ENCODE data around the gene TRMU. TPM values are rescaled to one million over a fixed set of nuclear protein-coding genes. Genes with fewer than 3 reads are reported as not detected.
"Not testable (repeated sequence)": the region's sequence is repeated elsewhere in the genome, so short reads cannot be mapped to it uniquely, and the experiment has no call there.

Gene TRMU
- total RNA-seq, 2 donors from 2014 or later: 65.3 to 69.7 TPM

DNA sequence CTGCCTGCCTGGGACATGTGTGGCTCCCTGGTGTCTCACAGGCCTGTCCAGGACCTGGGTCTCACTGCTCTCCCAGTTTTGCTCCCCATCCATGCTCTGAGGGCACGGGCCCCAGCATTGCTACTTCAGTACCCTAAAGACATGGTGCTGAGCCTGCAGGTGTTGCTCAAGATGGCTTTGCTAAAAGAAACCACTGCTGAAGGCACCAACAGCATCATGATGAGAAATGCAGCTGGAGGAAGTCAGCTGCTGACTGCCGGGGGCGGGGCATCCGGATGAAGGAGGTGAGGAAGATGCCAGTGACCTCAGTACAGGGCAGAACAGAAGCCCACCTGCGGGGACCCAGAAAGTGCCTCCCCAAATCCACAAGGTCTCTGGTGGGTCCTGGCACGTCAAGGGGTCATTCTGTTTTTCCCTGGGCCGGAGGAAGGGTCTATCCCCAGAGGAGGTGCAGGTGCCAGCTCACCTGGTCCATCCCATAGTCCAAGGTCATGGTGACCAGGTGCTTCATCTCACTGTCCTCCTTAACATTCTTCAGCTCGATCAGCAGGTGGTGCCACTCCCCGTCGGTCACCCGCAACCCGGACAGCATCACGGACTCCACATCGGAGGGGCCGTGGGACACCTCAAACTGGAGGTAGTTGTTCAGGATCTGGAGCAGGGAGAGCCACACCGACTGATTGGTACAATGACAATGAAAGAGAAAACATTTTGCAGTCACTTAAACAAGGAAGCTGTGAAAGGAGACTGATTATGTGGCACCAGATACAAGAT is 63.9 kb downstream of the TRMU start:
- no peaks in the 10 kb centered on the region for H3K36me3 Mint-ChIP-seq (ENCODE audit: insufficient read depth in 2 of 2)
- no peaks in the 10 kb centered on the region for H3K9me3 Mint-ChIP-seq
- H3K4me1 Mint-ChIP-seq (ENCODE audit: low read depth): no peaks in the 10 kb centered on the region
- H3K27me3 Mint-ChIP-seq (ENCODE audit: low read depth): no peaks in the 10 kb centered on the region
- H3K4me3 Mint-ChIP-seq: no peak overlapping the region
- no peak overlapping the region for H3K27ac Mint-ChIP-seq
- no peak for DNase-seq
- ATAC-seq (replicated peaks in 1 of 2): no peak

DNA sequence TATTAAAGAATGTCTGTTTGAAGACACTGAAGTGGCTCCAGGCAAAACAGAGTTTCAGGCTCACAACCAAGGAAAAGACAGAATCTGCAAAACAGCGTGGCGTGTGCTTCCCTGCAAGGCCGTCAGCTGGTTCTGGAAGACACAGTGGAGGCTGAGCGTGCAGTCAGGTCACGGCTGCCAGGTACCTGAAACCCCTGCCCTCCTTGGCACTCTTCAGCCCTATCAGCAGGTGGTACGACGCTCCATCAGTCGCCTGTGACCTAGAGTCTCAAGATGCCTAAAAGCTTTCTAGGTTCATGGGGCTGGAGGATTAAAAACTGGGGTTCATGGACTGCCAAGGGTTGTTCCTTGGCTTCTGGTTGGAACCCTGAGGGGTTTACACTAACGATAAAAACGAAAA is 65.9 kb downstream of the TRMU start:
- Mint-ChIP-seq H3K27ac (no peak overlapping the region), H3K4me1 (ENCODE audit: low read depth) (no peaks in the 10 kb centered on the region), H3K36me3 (ENCODE audit: insufficient read depth in 2 of 2) (no peaks in the 10 kb centered on the region), H3K9me3 (no peaks in the 10 kb centered on the region), H3K4me3 (no peak overlapping the region), H3K27me3 (ENCODE audit: low read depth) (no peaks in the 10 kb centered on the region)
- no peak for ATAC-seq (replicated peaks in 1 of 2)
- DNase-seq: no peak

DNA sequence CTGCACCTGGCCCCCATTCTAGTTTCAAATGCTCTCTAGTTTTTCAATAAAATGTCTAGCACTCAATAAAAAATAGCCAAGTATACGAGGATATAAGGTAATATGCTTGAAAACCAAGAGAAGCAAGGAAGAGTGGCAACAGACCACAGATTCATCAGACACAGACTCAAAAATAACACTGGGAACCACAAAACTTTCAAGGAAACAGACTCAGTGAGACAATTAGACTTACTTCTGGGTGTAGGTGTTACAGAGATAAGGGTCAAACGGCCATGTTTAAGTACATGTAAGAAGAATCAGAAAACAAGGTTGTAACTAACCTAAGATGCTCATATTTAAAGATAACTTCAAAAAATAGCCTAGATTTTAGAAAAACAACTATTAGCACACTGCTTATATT is 67.0 kb downstream of the TRMU start:
- Mint-ChIP-seq H3K27me3 (ENCODE audit: low read depth) (no peaks in the 10 kb centered on the region), H3K27ac (no peak overlapping the region), H3K36me3 (ENCODE audit: insufficient read depth in 2 of 2) (no peaks in the 10 kb centered on the region), H3K4me1 (ENCODE audit: low read depth) (no peaks in the 10 kb centered on the region), H3K9me3 (no peaks in the 10 kb centered on the region), H3K4me3 (no peak overlapping the region)
- no peak for ATAC-seq (replicated peaks in 1 of 2)
- DNase-seq: no peak

DNA sequence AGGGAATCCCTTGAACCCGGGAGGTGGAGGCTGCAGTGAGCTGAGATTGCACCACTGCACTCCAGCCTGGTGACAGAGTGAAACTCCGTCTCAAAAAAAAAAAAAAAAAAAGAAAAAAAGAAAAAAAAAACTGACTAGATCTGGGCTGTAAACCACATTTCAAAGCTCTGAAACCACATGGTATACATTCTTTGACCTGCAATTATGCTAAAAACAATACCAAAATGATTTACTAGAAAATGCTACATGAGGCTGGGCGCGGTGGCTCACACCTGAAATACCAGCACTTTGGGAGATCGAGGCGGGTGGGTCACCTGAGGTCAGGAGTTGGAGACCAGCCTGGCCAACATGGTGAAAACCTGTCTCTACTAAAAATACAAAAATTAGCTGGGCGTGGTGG is 68.4 kb downstream of the TRMU start:
- not testable (repeated sequence) for H3K4me1 Mint-ChIP-seq (ENCODE audit: low read depth); H3K27ac Mint-ChIP-seq; H3K36me3 Mint-ChIP-seq (ENCODE audit: insufficient read depth in 2 of 2); H3K4me3 Mint-ChIP-seq; ATAC-seq (replicated peaks in 1 of 2); H3K9me3 Mint-ChIP-seq; H3K27me3 Mint-ChIP-seq (ENCODE audit: low read depth); DNase-seq

DNA sequence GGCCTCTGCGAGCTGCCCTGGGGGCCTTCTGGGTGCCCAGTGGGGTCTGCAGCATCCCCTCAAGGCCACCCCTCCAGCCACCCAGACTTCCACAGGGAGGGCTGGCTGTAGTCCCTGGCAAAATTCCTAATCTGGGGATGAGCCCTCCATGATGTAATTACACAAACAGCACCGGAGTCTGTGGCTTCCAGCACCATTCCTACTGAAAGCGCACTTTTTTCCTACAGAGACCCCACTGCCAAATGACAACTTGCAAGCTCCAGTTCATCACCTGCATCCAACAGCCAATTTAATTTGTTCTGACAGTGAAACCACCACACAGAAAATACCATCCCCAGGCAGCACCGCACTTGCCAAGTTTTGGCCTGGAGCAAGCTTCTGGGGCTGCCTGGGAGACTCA is 70.4 kb downstream of the TRMU start:
- Mint-ChIP-seq H3K9me3 (no peaks in the 10 kb centered on the region), H3K4me1 (ENCODE audit: low read depth) (no peaks in the 10 kb centered on the region), H3K4me3 (no peak overlapping the region), H3K27me3 (ENCODE audit: low read depth) (no peaks in the 10 kb centered on the region), H3K27ac (no peak overlapping the region), H3K36me3 (ENCODE audit: insufficient read depth in 2 of 2) (no peaks in the 10 kb centered on the region)
- DNase-seq: no peak
- no peak for ATAC-seq (replicated peaks in 1 of 2)

DNA sequence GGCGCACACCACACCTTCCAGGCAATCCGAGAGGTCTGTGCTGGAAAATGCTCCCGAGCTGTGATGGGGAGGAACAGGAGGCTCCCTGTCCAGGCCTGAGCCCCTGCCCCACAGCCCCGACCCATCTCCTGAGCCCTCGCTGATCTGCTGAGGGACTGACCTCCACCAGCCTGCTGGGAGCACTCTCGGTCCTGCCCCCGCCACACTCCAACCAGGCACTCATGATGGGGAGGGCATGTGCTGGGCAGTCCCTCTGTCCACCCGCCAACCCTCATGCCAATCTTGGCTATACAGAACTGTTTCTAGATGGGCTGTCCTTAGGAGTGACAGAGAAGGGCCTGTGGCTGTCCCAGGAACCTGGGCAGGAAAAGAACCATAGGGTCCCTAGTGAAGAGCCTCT is 70.8 kb downstream of the TRMU start:
- Mint-ChIP-seq H3K27me3 (ENCODE audit: low read depth) (no peaks in the 10 kb centered on the region), H3K27ac (no peak overlapping the region), H3K4me1 (ENCODE audit: low read depth) (no peaks in the 10 kb centered on the region), H3K9me3 (no peaks in the 10 kb centered on the region), H3K36me3 (ENCODE audit: insufficient read depth in 2 of 2) (no peaks in the 10 kb centered on the region), H3K4me3 (no peak overlapping the region)
- ATAC-seq (replicated peaks in 1 of 2): no peak
- no peak for DNase-seq

DNA sequence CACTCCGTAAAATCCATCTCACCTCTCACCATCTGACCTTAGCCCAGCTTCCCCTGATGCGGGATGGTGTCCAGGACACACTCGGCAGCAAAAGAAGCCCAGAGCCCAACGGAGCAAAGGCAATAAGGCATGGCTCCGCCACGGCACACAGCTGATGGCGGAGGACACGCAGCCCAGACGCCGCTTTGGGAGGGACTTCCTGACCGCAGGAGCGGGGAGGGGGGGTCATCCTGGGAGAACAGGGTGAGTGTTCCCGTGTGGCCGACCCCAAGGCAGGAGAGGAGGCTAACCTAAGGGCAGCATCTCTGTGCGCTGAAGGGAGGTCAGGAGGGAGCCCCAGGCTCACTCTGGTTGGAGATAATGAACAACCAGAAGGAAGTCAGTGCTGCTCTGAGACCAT is 71.3 kb downstream of the TRMU start:
- H3K9me3 Mint-ChIP-seq: no peaks in the 10 kb centered on the region
- no peak for ATAC-seq (replicated peaks in 1 of 2)
- no peaks in the 10 kb centered on the region for H3K36me3 Mint-ChIP-seq (ENCODE audit: insufficient read depth in 2 of 2)
- no peaks in the 10 kb centered on the region for H3K4me1 Mint-ChIP-seq (ENCODE audit: low read depth)
- H3K27me3 Mint-ChIP-seq (ENCODE audit: low read depth): no peaks in the 10 kb centered on the region
- no peak for DNase-seq
- H3K27ac Mint-ChIP-seq: no peak overlapping the region
- no peak overlapping the region for H3K4me3 Mint-ChIP-seq

Other genes starting within 250 kb of the TRMU start
- gene PPARA, start 185.2 kb upstream of the TRMU start, total RNA-seq: 10 to 100 TPM; 14.8 to 16.6 TPM
- 10 to 100 TPM; 13.1 to 14.9 TPM for gene CDPF1, start 85.4 kb upstream of the TRMU start, total RNA-seq
- not detected for gene PKDREJ, start 72.4 kb upstream of the TRMU start, total RNA-seq
- gene TTC38, start 67.7 kb upstream of the TRMU start, total RNA-seq: 10 to 100 TPM; 10.1 to 16.5 TPM
- 10 to 100 TPM; 54.2 to 60.5 TPM for gene GTSE1, start 38.8 kb upstream of the TRMU start, total RNA-seq
- gene CELSR1, start 201.9 kb downstream of the TRMU start, total RNA-seq: 1 to 10 TPM in 1 of 2 donors, under 1 TPM in 1; 0.83 to 1.3 TPM

Data from activated T-cell treated with anti-CD3 and anti-CD28 coated beads, Interleukin-2, amount 50 U/mL, for 72 hours (primary cell).